EL (cell line): ENCODE data around the gene AADACL3.
"Not testable (repeated sequence)": the region's sequence is repeated elsewhere in the genome, so short reads cannot be mapped to it uniquely, and the experiment has no call there.

Source experiments
- DNase-seq: peaks from one replicate; pipeline ENCODE4 v3.0.0-alpha.2; 2016

Gene AADACL3

DNA sequence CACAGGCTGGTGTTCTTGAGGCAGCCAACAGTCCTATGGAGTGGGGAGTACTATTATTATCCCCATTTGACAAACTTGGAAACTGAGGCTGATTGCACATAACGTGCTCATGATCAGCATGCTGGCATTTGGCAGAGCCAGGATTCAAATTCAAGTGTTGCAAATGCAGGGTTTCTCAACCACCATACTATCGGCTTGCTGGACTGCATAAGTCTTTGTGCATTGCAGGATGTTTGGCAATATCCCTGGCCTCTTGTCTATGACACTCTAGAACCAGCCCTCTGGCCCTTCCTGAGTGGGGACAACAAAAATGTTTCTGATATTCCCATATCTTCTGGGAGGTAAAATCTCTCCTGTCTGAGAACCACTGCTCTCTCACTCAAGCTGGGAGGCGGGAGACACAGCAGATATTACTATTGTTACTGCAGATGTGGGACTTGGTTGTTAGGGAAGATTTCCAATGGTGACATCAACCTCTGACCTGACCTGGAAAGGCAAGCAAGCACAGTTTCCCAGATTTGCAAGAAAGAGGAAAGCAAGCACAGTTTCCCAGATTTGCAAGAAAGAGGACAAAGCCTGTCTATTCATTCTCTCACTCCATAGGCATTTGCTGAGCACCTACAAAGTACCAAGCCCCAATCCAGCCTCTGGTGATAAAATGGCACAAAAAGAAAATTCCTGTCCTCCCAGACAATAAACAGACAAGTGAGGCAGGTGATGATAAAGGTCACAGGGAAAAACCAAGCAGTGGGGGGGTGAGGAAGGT lies 1.0 kb upstream of the AADACL3 start:
- no peak for DNase-seq

DNA sequence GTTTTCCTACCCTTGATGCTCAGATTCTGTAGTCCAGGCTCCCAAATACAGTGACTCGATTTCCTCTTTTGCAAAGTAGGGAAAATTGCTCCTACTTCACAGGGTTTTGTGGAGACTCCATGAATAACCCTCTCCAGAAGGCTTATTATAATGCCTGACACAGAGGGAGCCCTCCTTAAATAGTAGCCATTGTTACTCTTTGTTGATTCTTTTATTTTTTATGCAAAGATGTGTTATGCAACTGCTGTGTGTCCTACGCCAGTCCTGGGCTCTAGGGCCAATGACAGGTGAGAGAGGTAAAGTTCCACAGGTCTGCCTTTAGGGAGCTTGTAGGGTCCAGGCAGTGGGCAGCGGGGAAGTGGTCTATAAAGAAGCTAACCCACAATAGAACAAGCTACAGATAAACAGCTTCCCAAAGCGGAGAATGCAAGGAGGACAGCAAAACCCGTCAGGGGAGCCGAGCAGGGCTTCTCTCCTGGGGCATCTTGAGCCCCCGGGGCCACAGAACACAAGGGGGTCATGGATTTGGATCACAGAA lies 1.5 kb downstream of the AADACL3 start:
- DNase-seq, result no peak

DNA sequence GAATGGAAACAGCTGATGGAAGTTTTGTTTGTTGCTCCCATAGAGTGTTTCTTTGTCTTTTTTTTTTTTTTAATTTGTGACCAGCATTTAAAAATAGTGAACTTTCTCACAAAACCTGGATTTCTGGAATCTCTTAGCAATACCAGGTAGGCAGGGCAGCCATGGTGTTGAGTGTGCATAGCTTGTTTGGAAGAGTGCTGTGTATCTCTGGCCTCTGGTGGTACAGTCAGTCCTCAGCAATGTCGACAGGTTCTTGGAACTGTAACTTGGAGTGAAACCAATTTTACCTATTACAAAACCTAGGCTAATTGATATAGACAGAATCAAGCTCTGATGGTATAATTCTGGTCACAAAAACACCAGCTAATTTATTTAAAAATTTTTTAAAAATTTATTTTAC lies 6.7 kb downstream of the AADACL3 start:
- no peak for DNase-seq

DNA sequence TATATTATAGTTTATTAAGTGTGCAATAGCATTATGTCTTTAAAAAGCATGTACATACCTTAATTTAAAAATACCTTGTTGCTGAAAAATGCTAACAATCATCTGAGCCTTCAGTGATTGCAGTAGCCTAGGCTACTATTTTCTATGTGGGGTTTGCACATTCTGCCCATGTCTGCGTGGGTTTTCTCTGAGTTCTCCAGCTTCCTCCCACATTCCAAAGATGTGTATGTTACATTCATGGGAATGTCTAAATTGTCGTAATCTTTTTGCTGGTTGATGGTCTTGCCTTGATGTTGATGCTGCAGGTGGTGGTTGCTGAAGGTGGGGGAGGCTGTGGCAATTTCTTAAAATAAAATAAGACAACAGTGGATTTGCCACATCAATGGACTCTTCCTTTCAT lies 12.5 kb downstream of the AADACL3 start:
- no peak for DNase-seq

DNA sequence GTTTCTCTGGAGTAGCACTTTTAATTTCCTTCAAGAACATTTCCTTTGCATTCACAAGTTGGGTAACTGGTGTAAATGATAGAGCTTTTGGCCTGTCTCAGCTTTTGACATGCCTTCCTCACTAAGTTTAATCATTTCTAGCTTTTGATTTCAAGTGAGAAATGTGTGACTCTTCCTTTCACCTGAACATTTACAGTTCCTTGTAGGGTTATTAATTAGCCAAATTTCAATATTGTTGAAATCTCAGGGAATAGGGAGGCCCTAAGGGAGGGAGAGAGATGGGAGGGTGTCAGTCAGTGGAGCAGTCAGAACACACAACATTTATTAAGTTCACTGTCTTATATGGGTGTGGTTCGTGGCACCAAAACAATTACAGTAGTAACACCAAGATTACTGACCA lies 14.2 kb downstream of the AADACL3 start:
- no peak for DNase-seq

DNA sequence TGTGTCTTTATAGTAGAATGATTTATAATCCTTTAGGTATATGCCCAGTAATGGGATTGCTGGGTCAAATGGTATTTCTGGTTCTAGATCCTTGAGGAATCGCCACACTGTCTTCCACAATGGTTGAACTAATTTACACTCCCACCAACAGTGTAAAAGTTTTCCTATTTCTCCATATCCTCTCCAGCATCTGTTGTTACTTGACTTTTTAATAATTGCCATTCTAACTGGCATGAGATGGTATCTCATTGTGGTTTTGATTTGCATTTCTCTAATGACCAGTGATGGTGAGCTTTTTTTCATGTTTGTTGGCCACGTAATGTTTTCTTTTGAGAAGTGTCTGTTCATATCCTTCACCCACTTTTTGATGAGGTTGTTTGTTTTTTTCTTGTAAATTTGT lies 15.2 kb downstream of the AADACL3 start:
- not testable (repeated sequence) for DNase-seq

DNA sequence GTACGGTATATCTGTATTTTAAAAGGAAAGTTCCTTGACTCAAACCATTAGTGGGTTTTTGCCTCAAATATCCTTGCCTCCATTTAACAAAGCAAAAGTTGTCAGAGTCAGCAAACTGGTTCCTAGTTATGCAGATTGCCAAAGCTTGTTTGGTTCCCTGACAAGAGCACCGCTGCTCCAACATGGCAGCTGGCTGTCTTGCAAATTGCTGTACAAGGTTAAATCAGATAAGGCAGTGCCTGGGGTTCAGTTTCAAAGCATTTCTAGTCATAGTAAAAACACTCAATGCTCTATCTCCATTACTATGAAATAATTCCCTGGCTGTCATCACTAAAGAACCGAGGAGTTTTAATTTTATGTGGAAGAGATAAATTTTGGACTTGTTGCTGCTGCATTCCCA lies 18.7 kb downstream of the AADACL3 start:
- no peak for DNase-seq

DNA sequence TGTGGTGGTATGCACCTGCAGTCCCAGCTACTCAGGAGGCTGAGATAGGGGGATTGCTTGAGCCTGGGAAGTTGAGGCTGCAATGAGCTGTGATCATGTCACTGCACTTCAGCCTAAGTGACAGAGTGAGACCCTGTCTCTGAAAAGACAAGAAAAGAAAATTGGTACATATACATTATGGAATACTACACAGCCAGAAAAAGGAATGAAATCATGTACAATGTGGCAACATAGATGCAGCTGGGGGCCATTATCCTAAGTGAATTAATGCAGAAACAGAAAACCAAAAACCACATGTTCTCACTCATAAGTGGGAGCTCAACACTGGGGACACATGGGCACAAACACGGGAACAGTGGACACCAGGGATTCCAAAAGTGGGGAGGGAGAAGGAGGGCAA lies 23.0 kb downstream of the AADACL3 start:
- DNase-seq, result no peak

DNA sequence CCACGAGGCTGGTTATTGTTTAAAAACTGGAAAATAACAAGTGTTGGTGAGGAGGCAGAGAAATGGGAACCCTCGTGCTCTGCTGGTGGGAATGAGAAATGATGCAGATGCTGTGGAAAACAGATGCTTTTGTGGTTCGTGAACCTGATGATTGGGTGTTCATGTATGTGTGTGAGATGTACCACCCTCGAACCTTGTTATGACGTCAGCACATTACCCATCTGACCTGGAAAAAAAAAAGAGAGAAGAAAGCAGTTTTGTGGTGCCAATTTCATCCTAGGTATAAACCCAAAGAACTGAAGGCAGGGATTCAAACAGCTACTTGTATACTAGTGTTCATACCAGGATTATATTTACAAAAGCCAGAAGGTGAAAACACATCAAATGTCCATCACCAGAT lies 23.7 kb downstream of the AADACL3 start:
- DNase-seq, result no peak

DNA sequence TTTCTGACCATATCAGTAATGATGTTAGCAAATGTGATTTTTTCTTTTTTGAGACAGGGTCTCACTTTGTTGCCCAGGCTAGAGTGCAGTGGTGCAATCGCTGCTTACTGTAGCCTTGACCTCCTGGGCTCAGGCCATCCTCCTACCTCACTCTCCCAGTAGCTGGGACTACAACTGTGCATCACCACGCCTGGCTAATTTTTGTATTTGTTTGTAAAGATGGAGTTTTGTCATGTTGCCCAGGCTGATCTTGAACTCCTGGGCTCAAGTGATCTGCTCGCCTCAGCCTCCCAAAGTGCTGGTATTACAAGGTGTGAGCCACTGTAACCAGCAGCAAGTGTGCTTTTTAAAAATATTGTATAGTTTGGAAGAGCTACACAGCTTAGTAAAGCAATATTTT lies 26.0 kb downstream of the AADACL3 start:
- no peak for DNase-seq

DNA sequence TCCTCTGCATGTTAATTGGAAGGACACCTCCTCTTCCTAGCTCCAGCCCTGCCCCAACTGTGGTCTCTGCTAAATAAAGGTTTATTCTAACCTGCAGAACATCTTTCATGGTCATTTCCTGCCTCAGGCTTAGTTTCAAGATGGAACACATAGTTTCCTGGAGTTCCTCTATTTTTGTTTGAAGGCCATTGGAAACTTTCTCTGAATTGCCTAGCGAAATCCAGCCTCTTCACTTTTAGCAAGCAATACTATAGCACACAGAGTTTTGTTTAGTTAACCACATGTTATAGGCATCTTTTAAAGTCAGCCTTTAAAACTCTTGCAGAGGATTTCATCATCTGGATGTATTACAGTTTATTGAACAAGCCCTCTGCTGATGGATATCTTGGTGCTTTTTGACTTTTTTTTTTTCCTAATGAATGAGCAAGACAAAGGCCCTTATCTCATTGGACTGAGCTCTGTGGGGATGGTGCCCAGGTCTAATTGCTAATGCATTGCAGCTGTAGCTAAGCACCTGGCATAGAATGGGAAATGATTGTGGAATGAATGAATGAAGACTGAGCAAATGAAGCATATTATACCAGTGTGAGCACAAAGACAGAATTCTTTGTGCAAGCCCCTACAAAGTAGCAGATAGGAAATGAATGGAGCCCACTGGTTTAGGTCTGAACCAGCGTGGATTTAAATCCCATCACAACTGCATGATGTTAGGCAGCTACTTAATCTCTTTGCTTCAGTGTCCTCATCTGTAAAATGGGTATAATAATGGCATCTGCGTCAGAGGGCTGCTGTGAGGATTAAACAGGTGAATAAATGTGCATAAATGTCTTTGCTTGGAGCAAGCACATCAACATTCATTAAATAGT lies 29.4 kb downstream of the AADACL3 start:
- DNase-seq, result no peak

DNA sequence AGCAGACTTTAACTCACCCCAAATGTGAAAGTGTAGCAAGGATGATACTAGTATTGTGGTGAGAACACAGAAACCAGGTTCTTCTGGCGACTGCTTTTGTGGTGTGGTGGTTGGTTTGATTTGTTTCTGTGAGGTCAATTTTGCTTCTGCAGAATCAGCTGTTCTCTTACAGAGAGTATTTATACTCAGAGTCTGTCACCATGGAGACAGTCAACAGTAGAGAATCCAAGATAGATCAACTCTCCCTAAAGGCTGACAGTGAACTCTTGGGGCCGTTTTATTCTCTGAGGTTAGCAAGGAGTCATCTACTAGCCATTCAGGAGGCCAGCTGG lies 30.0 kb downstream of the AADACL3 start, which contains the start of gene CFAP107:
Gene CFAP107, plus strand, starts transcription at position 209 of the 332 bp plus-strand sequence. CDS start 231 bp downstream, outside the sequence.
- DNase-seq, result no peak

DNA sequence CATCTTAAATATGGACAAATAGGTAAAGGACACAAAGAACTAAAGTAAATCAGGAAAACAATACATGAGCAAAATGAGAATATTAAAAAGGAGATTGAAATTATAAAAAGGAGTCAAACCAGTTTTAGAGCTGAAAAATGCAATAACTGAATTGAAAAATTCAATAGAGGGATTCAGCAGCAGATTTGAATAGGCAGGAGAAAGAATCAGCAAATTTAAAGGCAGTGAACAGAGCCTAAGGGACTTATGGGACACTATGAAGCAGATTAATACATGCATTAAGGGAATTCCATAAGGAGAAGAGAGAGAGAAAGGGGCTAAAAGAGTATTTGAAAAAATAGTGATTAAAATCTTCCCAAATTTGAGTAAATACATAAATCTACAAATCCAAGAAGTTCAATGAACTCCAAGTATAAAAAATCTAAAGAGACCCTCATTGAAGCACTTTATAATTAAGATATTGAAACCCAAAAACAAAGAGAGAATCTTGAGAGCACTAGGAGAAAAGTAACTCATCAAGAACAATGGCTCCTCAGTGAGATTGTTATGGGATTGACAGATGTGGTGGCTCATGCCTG lies 33.0 kb downstream of the AADACL3 start:
- DNase-seq, result no peak

DNA sequence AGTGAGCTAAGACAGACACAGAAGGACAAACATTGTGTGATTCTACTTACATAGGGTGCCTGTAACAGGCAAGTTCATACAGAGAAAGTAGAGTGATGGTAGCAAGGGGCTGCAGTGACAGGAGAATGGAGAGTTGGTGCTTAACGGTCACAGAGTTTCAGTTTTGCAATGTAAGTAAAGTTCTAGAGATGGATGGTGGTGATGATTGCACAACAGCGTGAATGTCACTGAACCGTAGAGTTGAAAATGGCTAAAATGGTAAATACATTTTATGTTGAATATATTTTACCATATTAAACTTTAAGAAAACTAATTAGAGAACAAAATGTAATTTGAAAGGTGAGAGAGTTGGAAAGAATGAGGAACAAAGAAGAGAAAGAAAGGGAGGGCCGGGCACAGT lies 38.8 kb downstream of the AADACL3 start:
- no peak for DNase-seq

DNA sequence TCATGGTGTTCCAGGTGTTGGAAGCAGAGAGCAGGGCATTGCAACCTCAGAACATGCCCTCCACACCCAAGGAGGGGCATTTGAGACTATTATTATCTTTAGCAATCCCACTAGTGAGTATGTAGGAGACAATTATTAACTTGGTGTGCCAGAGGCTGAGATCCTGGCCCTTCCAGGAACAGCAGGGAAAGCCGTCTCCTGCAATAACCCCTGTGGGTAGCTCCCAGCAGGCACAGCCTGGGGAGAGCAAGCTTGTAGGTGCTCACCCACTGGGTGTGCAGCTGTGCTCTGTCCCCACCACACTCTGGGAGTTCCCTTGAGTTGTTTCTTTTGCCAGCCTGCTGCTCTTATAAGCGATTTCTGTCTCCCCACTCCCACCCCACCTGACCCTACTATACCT lies 40.4 kb downstream of the AADACL3 start:
- no peak for DNase-seq

DNA sequence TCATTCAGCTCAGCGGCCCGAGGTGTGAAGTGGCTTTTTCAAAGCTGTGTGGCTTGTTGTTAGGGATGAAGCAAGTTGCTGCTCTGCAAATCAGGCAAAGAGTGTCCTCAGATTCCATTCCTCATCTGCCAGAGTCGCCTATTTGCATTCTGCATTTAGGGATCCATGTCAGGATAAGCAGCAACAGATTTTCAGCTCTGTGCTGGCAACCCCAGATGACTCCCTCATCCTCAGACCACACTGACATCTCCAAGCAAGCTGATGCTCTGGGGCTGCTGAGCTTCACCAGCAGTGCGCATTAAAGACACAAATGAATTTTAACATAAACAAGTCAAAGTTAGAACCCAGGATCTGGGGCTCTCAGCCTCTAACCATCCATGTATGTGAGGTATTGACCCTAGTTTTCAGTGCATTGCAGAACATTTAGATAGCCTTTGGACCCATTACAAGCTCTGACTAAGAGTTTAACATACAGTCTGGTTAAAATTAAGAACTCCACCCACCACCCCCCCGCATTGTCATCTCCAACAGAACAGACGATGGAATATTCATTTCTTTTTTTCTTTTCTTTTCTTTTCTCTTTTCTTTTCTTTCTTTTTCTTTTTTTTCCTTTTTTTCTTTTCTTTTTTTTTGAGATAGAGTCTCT lies 41.0 kb downstream of the AADACL3 start:
- no peak for DNase-seq

DNA sequence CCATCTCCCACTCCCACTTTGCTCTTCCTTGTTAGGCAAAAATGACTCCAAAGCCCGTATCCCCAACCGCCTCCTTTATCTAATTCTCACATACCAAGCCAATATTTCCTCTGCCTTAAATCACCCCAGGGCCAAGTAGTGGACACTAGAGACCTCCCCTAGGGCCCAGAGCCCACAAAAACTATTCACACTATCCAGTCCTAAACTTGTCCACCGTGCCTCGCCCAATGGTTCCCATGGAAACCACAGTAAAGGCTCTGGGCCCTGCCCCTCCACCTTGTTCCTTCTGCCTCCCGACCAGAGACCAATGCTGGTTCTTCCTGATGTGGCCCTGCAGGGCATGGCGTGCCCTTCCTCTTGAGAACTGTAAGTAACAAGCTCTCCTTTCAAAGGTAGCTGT lies 41.9 kb downstream of the AADACL3 start:
- no peak for DNase-seq

DNA sequence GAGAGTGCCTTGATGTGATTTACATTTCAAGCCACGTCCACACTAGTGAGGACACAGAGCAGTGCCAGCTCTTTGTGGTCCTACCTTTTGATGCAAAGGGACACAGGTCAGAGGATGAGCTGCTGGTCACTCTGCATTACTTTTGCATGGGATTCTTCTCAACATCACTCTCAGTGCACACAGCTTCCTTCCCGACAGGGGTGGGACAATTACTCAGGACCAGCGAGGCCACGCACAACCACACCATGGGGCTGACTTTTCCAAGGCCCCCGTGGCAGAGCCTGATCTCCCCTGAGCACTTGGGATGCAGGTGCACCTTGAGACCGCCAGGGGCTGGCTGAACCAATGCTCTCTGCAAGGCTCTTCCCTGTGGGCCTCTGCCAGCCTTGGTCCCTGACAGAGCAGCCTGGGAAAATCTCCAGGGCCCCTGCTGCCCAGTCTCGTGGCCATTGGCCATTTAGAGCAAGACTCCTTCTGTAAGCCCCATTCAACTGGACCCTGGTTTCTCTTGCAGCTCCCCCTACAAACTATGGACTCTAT lies 44.4 kb downstream of the AADACL3 start:
- DNase-seq, result no peak

DNA sequence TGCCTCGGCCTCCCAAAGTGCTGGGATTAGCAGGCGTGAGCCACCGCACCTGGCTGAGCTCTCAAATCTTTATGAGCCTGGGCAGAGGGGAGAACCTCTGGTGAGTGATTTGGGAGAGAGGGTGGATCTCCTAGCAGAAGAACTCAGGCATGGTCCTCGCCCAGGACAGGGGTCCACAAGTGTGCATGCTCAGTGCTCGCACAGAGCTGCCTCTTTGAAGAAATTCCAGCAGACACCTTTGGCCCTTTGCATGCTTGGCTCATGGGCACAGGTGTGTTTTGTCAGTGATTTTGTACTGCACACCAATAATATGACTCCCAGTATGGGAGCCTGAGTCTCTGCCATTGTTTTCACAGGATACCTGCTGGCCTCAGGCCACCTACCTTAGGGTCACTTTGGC lies 45.9 kb downstream of the AADACL3 start:
- no peak for DNase-seq

DNA sequence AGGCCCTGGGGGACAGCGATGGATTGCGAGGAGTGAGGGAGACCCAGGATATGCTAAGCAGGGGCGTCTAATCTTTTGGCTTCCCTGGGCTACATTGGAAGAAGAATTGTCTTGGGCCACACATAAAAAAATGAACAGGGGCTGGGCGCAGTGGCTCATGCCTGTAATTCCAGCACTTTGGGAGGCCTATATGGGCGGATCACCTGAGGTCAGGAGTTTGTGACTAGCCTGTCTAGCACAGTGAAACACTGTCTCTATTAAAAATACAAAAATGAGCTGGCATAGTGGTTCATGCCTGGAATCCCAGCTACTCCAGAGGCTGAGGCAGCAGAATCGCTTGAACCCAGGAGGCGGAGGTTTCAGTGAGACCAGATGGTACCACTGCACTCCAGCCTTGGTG lies 46.9 kb downstream of the AADACL3 start:
- no peak for DNase-seq

DNA sequence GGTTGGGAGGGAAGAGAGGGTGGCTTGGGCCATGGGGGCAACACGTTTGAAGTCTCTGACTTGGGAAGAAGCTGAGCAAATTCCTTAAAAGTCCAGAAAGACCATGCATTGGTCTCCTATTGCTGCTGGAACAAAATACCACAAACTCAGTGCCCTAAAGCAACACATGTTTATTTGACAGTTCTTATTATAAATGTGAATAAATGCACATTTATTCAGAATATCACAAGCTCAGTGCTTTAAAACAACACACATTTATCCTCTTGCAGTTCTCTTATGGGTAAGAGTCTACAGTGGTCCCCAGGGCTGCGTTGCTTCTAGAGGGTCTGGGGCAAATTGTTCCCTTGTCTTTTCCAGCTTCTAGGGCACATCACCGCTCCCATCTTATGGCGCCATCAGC lies 47.6 kb downstream of the AADACL3 start:
- no peak for DNase-seq

DNA sequence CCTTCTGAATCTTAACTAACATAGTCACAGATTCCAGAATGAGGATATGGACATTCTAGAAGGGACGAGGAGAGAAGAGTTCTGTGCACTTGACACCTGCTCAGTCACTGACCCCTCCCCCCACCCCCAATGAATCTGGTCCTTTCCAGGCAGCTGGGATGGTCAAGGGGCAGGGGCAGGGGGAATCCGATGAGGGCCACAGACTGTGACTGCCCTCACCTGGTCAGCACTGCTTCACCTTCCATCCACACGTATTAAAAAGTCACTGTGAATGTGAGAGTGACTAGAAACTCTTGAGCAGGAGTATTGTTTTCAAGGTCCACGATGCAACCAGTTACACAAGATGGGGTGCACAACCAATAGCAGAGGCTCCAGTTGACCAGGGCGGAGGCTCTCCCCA lies 48.1 kb downstream of the AADACL3 start:
- DNase-seq, result no peak

DNA sequence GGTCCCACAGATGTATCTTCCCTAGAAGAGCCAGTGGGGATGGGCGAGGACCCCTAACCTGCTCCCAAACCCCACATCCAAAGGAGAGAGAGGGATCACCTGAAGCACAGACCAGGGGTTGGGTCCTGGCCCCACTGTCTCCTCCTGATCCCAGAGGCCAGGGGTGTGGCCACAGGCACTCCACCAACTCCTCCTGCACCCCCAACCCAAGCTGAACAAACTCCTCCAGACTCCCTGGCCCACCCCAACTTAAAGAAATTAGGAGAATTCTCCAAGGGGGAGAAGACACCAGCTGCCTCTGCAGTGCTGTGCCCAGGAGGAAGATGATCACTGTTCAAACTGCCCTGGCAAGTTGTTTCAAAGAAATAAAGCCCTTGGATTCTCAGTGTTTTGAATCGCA lies 53.1 kb downstream of the AADACL3 start:
- no peak for DNase-seq
